EH (cell line): ENCODE data around the gene ZDHHC8.
"Not testable (repeated sequence)": the region's sequence is repeated elsewhere in the genome, so short reads cannot be mapped to it uniquely, and the experiment has no call there.

Experiments used
- DNase-seq: peaks from one replicate; pipeline ENCODE4 v3.0.0-alpha.2; 2015; ENCODE audit warnings: low read depth

ZDHHC8 gene

DNA sequence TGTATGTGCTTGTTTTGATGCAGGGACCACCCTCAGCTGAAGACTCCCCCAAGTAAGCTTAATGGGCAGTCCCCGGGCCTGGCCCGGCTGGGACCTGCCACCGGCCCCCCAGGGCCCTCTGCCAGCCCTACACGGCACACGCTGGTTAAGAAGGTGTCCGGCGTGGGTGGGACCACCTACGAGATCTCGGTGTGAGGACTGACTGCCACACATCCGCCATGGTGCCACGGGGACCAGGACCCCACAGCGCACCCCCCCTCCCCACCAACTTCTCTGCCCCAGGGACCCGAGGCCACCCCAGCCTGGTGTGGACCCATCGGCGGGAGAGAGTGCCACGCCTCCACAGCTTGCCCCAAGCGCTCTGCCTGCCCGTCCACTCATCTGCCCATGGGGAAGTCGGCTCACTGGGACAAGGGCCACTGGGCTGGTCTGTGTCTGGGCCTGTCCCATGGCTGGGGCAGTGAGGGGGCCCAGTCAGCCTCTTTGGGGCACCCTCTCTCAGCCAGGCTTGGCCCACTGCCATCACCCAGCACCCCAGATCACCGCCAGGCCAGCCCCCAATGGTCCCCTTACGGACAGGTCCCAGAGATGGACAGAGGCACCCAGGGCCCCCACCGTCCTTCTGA is 13.7 kb downstream of the ZDHHC8 start:
- DNase-seq: no peak

DNA sequence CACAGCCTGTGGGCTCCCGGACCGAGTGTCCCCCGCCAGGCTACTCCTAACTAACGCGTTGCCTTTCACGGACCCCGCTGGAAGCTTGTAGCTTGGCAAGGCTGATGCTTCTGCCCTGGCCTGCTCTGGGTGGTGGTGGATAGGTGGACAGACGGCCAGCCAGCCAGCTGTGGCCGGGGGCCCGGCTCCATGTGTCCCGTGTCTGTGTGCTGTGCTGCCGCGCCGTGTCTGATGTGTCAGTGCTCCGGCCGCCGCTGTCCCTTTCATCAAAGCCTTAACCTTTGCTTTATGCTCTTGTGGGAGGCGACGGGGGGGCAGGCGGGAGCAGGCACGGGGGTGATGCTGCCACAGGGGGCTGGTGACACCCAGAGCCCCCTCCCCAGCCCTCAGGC is 14.2 kb downstream of the ZDHHC8 start:
- DNase-seq: no peak

GRCh38 chr22:20146777-20147176 is 15.2 kb downstream of the ZDHHC8 start:
- no peak for DNase-seq

GRCh38 chr22:20147237-20147988 is 15.8 kb downstream of the ZDHHC8 start:
- DNase-seq: no peak

- DNase-seq: no peak
These were observed 16.8 kb downstream of the ZDHHC8 start for GRCh38 chr22:20148414-20148813.

GRCh38 chr22:20149257-20150250 is 17.9 kb downstream of the ZDHHC8 start:
- no peak for DNase-seq

GRCh38 chr22:20150381-20151275 is 19.0 kb downstream of the ZDHHC8 start, which contains the start of gene CCDC188:
Gene CCDC188, minus strand, starts transcription at chr22:20151055. Its CDS starts 69 bp downstream, at chr22:20150986.
- DNase-seq: no peak

- no peak for DNase-seq
These were observed 19.6 kb downstream of the ZDHHC8 start for GRCh38 chr22:20151276-20151588.

DNA sequence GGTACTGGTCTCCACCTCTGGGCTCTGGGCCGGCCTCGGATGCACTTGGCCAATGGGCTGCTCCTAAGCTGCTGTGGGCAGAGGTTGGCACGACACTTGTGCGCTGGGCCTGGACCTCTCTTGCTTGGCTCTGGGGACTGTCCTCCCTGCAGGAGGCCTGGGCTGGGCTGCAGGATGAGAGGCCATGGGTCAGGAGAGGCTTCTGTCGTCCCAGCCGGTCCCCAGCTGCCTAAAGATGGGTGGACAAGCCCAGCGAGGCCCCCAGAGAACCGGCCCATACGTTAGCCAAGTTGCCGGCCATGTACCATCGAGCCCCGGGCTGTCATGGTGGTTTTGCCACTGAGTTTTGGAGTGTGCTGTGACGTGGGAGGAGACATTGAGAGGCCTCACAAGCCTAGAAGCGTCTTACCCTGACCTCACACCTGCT is 20.9 kb downstream of the ZDHHC8 start:
- no peak for DNase-seq

GRCh38 chr22:20153945-20154344 is 22.3 kb downstream of the ZDHHC8 start:
- no peak for DNase-seq

DNA sequence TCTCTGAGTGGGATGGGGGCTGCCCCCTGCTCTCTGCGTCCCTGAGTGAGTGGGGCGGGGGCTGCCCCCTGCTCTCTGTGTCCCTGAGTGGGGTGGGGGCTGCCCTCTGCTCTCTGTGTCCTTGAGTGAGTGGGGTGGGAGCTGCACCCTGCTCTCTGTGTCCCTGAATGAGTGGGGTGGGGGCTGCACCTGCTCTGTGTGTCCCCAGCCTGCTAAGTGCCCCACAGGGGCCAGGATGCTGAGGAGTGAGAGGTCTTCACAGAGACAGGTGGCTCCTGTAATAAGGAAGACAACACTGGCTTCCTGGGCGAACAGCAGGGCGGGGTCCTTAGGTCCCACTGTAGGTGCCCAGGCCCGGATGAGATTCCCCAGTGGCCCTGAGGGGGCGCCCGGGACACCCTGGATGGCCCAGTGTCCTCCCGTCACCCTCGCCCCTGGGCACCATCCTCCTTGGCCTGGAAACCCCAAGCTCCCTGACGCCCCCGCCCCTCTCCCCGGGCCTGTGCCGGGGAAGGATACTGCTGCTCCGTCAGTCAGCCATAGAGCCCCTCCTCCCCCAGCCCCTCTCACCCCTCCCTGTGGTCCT is 23.1 kb downstream of the ZDHHC8 start:
- no peak for DNase-seq

- peak; percentile 78 for DNase-seq
These were observed 23.9 kb downstream of the ZDHHC8 start for GRCh38 chr22:20155330-20156041.

- DNase-seq: no peak
These were observed 24.4 kb downstream of the ZDHHC8 start for GRCh38 chr22:20156042-20156389.

- peak; percentile 71 for DNase-seq
These were observed 25.2 kb downstream of the ZDHHC8 start for GRCh38 chr22:20156611-20157429.

DNA sequence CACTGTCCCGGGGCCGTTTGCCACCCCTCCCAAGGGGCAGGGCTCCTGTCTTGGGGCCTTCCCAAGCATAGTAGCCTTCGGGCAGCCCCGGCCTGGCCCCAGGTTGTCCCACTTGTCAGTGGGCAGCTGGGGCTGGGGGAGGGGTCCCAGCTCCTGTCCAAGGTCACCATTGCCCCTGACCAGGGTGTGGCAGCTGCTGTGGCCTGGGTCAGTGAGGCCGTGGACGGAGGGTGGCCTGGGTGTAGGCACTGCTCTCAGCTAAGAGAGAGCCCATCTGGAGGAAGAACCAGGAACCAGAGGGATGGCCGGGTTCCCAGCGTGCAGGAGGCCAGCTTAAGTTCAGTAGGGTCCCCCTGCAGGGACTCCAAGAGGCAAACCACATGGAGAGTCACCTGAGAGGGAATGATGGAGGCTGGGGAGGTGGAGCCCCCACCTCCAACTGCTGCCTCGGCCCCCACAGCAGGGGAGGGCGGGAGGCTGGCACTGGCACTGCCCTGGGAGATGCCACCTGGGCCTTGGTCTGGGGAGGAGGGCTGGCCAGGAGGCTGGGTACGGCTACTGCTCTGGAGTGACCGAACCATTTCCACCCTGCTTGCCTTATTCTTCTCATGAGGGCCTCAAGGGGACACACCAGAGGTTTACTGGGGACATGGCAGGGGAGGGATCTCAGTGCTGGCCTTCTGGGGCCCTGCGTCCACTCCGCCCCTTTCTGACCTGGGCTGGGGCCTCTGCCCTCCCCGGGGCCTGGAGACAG is 26.0 kb downstream of the ZDHHC8 start:
- no peak for DNase-seq

GRCh38 chr22:20158391-20159036 is 26.9 kb downstream of the ZDHHC8 start:
- no peak for DNase-seq

- DNase-seq: no peak
These were observed 27.5 kb downstream of the ZDHHC8 start for GRCh38 chr22:20159076-20159475.

DNA sequence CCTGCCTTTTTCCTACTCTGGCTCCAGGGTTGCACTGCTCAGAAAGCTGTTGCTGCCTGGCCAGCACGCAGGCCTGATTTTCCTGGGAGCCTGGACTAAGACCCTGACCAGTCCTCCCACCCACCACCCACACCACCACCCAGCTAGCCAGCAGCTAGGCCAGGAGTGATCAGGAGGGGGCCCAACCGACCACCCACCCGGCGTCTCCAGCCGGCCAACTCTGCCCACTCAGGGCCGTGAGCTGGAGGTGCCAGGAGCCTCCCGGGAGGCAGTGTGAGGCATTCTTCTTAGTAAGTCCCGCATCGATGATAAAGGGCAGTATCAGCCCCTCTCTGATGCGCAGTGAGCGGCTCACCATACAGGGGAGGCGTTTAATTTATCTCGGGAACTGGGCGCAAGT is 27.9 kb downstream of the ZDHHC8 start:
- not testable (repeated sequence) for DNase-seq
